HuH-7.5 (cell line): ENCODE measurements around the gene SMIM11.
A peak's percentile ranks its signal among the peaks of the same experiment; 100 is the strongest.
"Not testable (repeated sequence)": the region's sequence is repeated elsewhere in the genome, so short reads cannot be mapped to it uniquely, and the experiment has no call there.

ENCODE experiments used
- DNase-seq: peaks from one replicate; pipeline ENCODE4 v3.0.0; 2011; ENCODE audit warnings: low spot score

SMIM11 gene, protein sequence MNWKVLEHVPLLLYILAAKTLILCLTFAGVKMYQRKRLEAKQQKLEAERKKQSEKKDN

DNA sequence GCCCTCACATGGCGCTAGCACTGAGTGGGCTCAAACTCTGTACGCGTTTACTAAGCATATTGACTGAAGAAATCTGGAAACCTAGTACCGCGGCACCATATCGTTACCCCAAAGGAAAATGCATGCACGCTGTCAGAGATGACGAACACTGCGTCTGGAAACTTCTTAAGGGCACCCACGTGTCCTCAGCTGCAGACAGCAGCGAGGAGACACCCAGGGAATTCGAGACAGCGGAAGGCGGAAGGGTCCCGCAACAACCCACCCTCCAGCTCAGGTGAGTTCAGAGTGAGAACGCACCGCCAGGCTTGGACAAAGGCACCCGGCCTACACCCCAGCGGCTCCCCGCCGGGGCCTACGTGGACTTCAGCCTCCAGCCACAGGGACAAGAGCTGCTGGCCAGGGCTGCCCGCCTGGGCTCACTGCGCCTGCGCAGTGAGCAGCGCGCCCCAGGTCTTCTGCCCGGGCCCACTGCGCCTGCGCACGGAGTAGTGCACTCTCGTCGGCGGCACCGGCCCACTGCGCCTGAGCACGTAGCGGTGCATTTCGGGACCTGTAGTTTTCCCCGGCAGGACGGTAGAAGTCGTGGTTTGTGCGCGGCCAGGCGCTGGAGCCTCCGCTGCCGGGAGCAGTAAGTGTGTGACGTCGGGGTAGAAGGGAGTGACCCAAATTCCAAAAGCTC lies at the start of gene SMIM11:
Gene SMIM11, plus strand, starts transcription at position 568 of the 679 bp plus-strand sequence. CDS start 3,998 bp downstream, outside the sequence.
- not testable (repeated sequence) for DNase-seq

DNA sequence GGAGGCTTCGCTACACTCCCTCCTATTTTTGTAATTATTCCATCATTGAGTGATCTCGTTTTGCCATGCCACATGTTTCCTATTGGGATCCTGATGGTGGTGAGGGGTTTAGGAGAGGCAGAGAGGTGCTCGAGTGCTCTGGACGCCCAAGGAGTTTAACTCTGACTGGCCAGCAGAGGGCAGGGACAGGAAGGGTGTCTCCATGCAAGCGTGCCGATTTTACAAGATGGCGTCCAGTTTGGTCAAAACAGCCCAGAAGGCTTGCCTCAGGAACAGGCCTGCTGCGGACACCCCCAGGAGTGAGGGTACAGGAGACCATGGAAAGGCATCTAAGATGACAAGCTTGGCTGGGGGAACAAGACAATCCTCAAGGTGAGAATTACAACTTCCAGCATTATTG lies 45.3 kb upstream of the SMIM11 start:
- no peak for DNase-seq

DNA sequence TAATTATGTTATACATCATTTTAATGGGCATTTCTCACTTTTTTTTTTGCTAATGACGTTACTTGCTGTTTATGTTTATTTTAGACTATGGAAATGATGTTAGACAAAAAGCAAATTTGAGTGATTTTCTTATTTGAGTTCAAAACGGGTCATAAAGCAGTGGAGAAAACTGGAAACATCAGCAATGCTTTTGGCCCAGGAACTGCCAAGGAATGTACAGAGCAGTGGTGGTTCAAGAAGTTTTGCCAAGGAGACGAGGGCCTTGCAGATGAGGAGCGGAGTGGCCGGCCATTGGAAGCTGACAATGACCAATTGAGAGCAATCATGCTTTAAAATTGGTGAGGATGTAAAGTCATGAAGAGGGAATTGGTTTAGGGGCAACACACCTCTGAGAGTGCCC lies 43.6 kb upstream of the SMIM11 start:
- DNase-seq, result no peak

DNA sequence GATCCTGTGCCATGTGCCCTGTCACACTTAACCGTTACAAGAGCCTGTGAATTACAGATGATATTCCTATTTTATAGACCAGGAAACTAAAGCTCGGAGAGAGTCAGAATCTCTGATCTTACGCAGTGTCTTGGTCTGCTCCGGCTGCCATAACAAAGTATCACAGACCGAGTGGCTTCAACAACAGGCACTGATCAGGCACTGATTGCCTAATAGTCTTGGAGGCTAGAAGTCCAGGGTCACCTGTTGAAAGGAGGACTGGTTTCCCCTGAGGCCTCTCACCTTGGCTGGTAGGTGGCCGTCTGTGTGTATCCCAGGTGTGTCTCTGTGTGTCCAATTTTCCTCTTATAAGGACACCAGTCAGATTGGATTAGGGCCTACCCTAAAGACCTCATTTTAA lies 43.0 kb upstream of the SMIM11 start:
- no peak for DNase-seq

DNA sequence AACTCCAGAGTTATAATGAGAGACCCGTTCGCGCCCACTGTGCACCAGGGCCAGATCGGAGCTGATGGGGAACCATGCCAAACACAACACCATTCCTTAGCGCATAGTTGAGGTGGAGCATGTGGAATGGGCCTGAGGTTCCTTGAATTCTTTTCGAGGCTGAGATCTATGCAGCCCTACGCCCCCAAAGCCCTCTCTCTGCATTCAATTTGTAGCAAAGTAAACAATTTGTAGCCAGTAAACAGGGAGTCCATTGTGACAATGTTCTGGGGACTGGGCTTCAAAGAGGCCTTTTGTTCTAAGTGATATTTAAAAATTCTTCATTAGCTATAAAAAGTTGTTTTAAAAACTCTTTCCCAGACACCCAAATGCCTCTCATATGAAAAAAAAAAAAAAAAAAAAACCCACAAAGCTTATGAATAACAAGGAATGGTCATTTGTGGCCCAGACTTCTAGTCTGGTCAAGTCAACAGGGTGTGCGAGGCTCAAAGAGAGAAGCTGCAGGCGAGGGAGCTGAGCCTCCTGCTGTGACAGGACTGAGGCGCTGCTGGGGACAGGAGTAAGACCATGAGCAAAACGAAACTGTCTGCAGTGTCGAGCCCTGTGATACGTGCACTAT lies 42.1 kb upstream of the SMIM11 start:
- no peak for DNase-seq

DNA sequence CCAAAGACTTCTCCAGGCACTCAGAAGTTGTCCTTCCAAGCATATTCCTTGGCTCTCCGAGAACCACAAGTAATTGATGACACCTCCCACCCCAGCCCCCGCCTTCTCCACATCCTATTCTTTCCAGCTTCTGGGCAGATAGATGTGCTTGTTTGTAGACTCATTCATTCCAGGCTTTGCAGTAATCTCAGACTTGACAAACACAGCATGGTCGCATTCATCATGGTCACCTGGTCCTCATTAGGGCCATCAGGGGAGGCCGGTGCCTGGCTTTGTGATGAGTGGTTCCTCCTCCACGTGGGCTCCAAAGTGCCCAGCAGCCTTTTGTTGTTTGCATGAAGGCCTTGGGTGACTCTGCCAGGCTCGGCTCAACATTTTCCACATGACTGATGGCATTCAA lies 40.0 kb upstream of the SMIM11 start:
- no peak for DNase-seq

DNA sequence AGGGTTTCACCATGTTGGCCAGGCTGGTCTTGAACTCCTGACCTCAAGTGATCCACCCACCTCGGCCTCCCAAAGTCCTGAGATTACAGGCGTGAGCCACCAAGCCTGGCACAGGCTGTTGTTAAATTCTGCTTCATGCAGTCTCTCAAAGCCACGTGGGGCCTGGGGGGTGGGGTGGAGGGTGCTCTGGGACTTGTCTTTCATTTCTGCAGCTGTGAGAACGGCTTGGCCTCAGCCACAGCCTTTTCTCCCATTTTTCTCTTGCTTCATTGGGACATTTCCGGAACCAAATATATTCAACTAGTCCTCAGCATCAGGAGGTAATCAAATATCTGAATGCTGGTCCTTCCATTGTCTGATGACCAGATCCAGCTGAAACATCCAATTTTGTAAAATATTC lies 39.1 kb upstream of the SMIM11 start:
- DNase-seq, result no peak

DNA sequence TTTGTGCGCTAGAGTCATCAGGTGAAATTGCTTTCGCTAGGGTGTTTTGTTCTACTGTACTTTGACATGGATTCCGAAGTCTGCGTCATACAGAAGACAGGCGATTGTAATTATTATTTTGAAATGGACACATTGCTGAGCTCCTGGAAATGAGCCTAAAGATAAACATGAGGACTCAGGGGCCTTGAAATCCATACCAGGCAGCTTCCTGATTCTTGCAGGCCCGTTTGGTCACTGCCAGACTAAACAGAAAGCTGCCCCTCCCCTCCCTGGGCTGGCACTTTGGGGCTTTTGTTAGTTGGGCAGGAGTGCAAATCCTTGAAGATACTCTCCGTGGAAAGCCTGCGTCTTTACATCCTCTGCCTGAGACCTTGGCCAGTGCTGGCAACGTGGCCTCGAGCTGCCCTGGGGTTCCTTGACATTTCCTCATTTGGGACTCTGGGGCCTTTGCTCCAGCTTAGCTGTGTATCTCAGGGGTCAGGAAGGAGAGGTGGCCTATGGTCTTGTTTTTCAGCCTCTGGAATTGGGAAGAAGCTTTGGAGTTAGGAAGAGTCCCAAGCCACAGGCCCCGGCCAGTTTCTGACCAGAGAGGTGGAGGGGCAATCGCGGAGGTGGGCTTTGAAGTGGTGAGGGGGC lies 38.4 kb upstream of the SMIM11 start:
- no peak for DNase-seq

DNA sequence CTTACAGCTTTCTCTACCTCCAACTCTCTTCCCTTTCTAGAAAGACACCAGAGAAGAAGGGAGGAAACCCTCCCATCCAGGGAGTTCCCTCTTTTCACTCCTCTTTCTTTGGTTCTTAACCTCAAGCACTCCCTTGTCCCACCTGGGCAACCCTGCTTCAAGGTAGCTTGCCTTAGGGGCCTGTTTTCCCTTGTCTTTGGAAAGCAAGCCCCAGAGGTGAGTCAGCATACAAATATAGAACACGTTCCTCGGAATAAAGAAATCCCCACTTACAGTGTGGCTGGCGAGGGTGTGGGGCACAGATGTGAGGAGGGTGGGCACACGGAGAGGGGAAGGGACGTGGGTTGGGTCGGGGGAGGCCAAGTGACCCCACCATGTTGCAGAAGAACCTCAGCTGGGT lies 37.6 kb upstream of the SMIM11 start:
- no peak for DNase-seq

DNA sequence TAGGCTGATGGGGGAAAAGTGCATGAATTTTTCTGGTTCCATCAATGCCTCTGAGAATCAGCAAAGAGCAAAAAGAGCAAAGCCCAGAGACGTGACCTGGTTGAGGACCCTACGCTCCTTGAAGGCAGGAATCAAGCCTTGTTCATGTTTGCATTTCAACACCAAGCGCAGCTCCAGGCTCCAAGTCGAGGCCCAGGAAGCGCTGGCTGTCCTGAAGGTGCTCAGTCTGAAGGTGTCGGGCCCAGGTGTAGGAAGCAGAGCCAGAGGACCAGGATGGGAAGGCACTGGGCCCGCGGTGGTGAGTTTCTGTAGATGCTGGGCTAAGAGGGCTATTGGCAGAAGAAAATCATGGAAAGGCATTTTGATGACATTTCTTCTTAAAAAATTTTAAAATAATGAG lies 37.1 kb upstream of the SMIM11 start:
- no peak for DNase-seq

DNA sequence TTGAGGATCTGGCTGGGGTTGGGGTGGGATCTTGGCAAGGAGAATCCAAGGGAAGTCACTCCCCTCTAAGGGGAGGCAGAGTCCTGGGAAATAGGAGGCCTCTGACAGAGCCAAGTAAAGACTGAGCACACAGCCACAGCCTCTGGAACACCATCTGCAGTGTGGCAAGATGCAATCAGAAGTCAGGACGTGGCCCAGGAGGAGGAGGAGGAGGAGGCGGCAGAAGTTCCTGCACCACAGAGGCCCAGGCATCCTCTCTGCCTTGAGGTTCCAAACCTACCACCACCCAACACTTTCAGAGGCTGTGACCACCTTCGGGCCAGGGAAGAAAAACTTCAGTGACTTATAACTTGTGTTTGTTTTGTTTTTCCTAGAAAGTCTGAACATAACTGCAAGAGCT lies 35.2 kb upstream of the SMIM11 start:
- DNase-seq, result no peak

DNA sequence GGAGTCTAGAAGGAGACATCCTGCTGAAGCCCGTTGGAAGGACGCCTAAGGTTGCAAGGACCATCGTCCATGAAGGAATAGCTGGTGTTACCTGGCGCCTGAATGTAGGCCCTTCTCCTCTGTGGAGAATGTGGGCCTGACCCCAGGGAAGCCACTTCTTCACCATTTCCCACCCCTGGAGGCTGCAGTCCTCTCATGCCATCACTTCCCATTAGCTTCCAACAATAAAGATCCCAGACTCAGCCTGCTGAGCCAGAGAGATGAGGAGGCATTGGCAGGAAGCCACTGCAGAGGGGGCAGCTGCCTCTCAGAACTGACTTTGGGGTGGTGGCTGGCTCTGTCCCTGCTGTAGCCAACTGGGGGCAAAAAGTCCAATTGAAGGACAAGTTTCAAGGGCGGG lies 32.8 kb upstream of the SMIM11 start:
- DNase-seq, result no peak

DNA sequence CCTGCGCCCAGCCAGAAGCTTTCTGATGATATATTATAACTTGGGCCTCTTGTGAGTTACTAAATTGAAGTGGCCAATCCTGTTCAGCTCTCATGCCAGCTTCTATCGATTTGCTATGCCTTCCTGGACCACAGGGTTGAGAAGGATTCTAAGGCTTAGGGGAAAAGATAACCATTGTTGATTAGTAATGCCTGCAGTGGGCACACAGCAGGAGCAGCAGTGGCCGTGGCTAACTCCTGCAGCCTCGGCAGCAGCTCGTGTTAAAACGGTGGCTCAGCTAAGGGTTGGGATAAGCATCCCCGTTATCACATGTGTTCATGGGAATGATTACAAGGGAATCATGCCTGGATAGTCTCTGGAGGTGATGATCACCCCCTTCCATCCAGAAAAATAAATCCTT lies 32.0 kb upstream of the SMIM11 start:
- no peak for DNase-seq

DNA sequence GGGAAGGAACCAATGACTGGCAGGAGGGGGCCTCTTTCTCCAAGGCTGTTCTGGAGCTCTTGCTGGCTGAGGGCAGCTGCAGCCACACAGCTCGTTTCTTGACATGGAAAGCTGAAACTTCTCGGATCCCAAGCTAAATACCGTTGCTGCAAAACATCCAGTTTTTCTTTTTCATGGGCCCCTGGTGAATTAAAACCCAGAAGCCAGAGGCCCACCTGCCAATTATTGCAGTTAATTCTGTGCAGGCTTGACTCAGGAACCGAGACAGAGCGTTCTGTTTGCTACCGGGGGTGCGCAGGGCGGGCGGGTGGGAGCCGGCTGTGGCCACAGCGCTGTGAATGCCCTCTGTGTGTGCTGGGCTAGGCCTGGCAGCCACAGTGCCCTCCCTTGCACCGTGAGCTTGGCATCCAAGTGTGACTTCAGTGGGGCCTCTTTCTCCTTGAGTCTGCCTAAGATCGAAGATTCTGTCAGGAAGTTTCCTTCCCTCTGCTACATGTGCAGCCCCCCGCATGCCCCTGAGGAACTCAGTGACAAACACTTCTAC lies 31.4 kb upstream of the SMIM11 start:
- DNase-seq, result no peak

DNA sequence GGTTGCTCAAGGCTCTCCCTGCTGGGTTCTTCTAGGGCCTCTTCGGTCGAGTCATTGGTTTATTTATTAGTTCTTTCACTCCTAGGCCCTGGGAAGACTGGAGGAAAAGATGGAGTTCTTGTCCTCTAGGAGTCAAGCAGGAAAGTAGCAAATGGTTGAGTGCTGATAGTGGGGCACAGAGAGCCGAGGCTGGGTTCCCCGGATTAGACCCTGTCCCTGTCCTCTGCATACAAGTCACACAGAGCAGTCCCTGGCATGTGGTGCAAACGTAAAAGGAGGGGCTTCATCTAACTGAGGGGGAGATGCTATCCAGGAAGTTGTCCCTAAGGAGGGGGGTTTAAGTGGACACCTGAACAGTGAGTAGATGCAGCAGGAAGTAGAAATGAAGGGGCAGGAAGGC lies 30.7 kb upstream of the SMIM11 start:
- DNase-seq, result no peak

DNA sequence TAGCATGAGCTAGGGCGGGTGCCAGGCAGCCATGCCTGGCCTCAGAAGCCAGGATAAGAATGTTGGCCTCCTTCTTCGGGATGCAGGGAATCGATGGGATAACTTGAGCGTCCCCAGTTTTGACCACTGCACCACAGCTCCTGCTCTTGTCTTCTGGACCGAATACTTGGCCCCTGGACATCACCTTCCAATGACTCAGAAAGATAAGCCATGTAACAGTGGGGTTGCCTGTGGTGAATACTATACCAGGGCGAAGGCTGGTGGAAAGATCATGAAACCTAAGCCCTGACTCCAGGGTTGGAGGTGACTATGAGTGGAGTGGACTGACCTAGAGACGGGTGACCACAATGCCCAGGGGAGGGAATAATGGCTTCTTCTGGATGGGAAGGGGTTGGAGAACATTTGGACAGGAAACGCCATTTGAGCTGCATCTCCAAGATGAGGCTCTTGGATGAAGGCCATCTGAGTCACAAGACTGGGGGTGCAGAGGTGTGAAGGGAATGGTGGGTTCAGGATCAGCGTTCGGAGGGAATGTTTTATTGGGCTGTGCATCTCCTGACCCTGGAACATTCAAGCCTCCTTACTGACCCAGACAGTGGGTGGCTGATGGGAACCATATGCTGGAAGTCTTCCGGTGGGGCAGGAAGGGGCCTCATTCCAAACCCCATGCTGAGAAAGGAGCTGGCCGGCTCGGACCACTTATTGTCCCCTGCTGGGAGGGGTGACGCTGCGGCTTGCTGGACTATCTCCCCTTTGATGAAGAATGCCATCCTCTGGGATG lies 30.0 kb upstream of the SMIM11 start:
- DNase-seq, result no peak

DNA sequence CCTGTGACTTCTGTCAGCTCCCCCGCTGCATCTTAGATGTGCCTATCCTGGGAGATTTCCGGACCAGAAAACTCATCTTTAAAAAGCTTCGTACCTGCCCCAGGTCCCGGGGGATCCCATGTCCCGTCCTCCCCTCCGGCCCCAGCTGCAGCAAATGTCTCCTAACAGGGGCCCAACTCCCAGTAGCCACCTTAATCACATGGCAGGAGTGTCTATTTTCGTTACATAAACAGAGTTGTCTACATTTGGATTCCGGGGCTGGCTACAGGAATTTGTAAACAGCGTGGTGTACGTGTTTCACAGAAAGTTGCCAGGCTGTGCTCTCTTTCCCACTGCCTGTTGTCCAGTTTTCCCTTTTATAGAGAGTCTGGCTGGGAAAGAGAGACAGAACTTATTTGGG lies 29.4 kb upstream of the SMIM11 start:
- DNase-seq, result no peak

DNA sequence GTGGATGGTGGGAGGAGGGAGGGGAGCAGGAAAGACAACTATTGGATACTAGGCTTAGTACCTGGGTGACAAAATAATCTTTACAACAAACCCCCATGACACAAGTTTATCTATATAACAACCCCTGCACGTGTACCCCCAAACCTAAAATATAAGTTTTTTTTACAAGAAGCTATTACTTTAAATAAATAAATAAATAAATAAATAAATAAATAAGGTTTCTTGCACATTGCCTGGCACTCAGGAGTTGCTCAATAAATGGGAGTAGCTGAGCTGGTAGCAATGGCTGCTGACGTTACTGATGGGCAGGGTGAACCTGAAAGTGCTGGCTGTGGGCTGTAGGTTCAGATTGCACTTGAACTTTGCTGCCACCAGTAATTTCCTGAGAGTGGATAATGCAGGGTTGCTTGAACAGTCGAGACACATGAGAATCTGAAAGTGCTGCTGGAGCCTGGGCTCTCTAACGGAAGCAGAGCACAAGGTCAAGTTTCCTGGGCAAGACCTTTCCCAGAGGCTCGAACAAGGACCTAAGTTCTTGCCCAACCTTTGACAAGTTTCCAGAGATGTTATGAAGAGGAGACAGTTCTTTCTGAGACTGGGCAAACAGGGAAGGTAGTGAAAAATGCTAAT lies 26.3 kb upstream of the SMIM11 start:
- no peak for DNase-seq

DNA sequence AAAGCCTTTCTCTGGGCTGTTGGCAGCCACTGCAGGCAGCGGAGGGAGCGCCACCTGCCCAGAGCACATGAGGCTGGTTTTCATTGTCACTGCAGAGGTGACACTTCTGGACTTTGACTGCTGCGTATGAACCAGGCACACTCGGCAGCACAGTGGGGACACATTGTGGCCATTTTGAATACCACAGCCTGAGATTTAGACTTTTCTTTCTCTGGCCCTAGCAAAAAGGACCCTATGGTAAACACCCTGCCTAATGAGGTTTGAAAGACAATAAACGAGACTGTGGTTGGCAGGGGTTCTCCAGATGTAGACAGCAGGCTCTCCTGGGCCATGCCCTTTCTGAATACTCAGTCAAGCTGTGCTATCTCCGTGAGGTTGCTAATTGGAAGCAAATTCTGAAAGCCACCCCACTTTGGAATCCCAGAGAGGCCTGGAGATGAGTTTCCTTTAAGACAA lies 23.5 kb upstream of the SMIM11 start:
- peak; percentile 40 for DNase-seq

DNA sequence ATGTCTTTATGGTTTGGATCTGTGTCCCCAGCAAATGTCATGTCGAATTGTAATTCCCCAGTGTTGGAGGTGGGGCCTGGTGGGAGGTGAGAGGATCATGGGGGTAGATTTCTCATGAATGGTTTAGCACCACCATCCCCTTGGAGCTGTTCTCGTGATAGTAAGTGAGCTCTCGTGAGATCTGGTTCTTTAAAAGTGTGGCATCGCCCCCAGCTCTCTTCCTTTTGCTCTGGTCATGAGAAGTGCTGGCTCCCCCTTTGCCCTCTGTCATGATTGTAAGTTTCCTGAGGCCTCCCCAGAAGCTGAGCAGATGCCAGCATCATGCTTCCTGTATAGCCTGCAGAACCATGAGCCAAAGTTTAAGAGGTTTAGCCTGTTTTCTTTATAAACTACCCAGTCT lies 22.8 kb upstream of the SMIM11 start:
- no peak for DNase-seq

DNA sequence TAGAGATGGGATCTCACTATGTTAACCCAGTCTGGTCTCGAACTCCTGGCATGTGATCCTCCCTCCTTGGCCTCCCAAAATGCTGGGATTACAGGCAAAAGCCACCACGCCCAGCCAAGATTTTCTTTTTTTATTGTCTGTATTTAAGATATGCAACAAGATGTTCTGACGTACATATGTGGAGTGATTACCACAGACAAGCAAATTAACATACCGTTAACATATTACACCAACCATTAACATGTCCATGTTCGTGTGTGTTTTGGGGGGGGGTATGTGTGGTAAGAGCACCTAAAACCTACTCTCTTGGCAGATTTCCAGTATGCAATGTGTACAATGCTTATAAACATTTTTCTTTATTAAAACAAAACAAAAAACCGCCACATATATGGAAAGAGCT lies 22.1 kb upstream of the SMIM11 start:
- DNase-seq, result no peak

DNA sequence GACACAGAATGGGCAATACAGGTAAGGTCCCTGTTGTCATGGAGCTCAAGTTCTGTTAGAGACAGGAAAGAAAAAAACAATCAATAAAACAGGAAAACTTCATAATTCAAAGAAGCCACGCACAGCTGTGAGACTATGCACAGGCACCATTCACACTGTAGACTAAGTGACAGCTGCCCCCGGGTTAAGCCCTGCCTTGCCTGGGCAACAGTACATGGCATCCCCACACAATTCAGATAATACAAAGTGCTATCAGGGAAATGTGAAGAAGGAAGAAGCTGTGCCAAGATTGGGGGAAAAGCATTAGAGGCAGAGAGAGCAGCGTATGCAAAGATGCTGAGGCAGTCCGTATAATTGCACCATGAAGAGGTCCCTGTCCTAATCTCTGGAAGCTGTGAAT lies 20.5 kb upstream of the SMIM11 start:
- DNase-seq, result no peak
